Heart left ventricle (tissue), 16 donors: Measurements from ENCODE around the gene ZNF341. TPM values are rescaled to one million over a fixed set of nuclear protein-coding genes. Genes with fewer than 3 reads are reported as not detected.

Experiments used
- ATAC-seq, 4 donors: fragments of 200-7000 bp; cut with Tn5 transposase; one replicate each; pipeline ENCODE4 v1.9.1; 2020 to 2022; ENCODE audit warnings: moderate library complexity in 4 of 4, mild to moderate bottlenecking in 3 of 4, moderate number of reproducible peaks in 1 of 4
- DNase-seq, 5 donors: peaks; one replicate each; pipeline ENCODE4 v3.0.0-alpha.2; 2020
- H3K27ac ChIP-seq, 12 donors: fragments of 200-600 bp; sonication (generic) in 4 of 12; one replicate each; pipeline versions ENCODE4 v1.5.0 to v1.8.0; 2016 to 2022; ENCODE audit warnings: mild to moderate bottlenecking in 2 of 12
- H3K27me3 ChIP-seq, 9 donors: fragments of 200-600 bp; sonication (generic) in 2 of 9; one replicate each; pipeline versions ENCODE4 v1.5.1 to v1.8.0; 2016 to 2022; ENCODE audit warnings: mild to moderate bottlenecking in 3 of 9
- H3K36me3 ChIP-seq, 9 donors: fragments of 200-600 bp; sonication (generic) in 2 of 9; one replicate each; pipeline versions ENCODE4 v1.5.0 to v1.8.0; 2018 to 2022; ENCODE audit warnings: mild to moderate bottlenecking in 2 of 9
- H3K4me1 ChIP-seq, 12 donors: fragments of 200-600 bp; sonication (generic) in 4 of 12; one replicate each; pipeline versions ENCODE4 v1.5.0 to v1.8.0; 2016 to 2022; ENCODE audit warnings: mild to moderate bottlenecking in 3 of 12
- H3K4me3 ChIP-seq, 12 donors: fragments of 200-600 bp; sonication (generic) in 4 of 12; one replicate each; pipeline versions ENCODE4 v1.5.0 to v1.8.0; 2017 to 2022; ENCODE audit warnings: mild to moderate bottlenecking in 9 of 12, moderate library complexity in 4 of 12
- H3K9me3 ChIP-seq, 12 donors: fragments of 200-600 bp; sonication (generic) in 4 of 12; one replicate each; pipeline versions ENCODE4 v1.5.0 to v1.8.0; 2016 to 2022; ENCODE audit warnings: mild to moderate bottlenecking in 1 of 12
- CTCF ChIP-seq, 12 donors: fragments of 200-600 bp; sonication (generic) in 4 of 12; IDR thresholded peaks; one replicate each; pipeline versions ENCODE4 v1.5.0 to v1.8.0; 2018 to 2022; ENCODE audit warnings: antibody characterized with exemption in 12 of 12, mild to moderate bottlenecking in 5 of 12
- POLR2A ChIP-seq, 2 donors: fragments of 450-650 bp; IDR thresholded peaks; one replicate each; pipeline ENCODE4 v1.6.1; 2017; ENCODE audit warnings: antibody characterized with exemption in 2 of 2, mild to moderate bottlenecking in 2 of 2, moderate library complexity in 2 of 2
- WGBS, 4 donors: extraction: QIAGEN DNeasy Blood & Tissue Kit in 2 of 4; methylation state at CpG; one replicate each; pipeline versions ENCODE4 v1.1.5 to v1.1.7; 2013 to 2018; 5-methylcytosine and 5-hydroxymethylcytosine counted together
- intact Hi-C, 10 donors: fragments of 100-400 bp; cut with DNase I; formaldehyde crosslinking; loops; one replicate each; pipeline versions ENCODE4 v1.11.1 to v1.14.2; 2022
- polyA plus RNA-seq, 2 donors: library from polyadenylated mRNA; stranded (reverse); fragments of 200-250 nt; gene quantifications; one replicate each; pipeline ENCODE4 v1.2.3, GENCODE V29; 2013
- total RNA-seq, 9 donors: library from RNA; depleted of rRNA in 2 of 9; stranded (reverse); fragments of >200 nt in 2 of 9; fragmentation: NEBNext Ultra II Directional in 3 of 9; extraction: Animal tissue kit (Norgen Biotek cat#: 25700) in 3 of 9; gene quantifications; one replicate each; pipeline versions ENCODE4 v1.1.0 to v1.2.4, GENCODE V29; 2016 to 2023
- donor health status: ischemic (EF 13 %, LVEDD 7.1; RV severe dilation, severe dysfunction).
- donor health status: healthy with polysubstance abuse.
- donor health status: DM: no; HTN: yes; CAD: no.
- donor health status: DM: no; HTN: no; CAD: no.
- donor health status: ischemic (EF 25% LVEDD 6.9; RV normal size, moderate dysfunction).
- donor health status: ischemic (EF 25% LVEDD 5.7; RV mildly dilated, moderate dysfunction).
- donor health status: healthy.
- donor health status: DM: yes; HTN: yes; CAD: no.
- donor health status: ischemic (EF 35%, LVEDD 5.7; RV mildly dilated, moderate dysfunction).
- donor health status: nonischemic (EF 11% LVEDD 7.7; RV severe dilation, severe dysfunction).
- donor health status: DM: yes; HTN: yes; CAD: no.
- donor health status: PGD.
- donor health status: ischemic (EF 29% LVEDD 5.4; RV normal size, mild dysfunction).
- donor health status: nonischemic (EF 23%, LVEDD 6.1; RV moderate dilation, normal function).

ZNF341 gene
- total and polyA plus RNA-seq, 11 donors: 1.2 to 3.3 (median 1.7) TPM

- no peaks in the 10 kb centered on the region for H3K9me3 ChIP-seq
- ATAC-seq (no peak), DNase-seq (no peak)
- intact Hi-C loops: no loop called here
- no peak for TF ChIP-seq POLR2A (IDR thresholded peaks at IDR 0.05)
- TF ChIP-seq CTCF (IDR thresholded peaks at IDR 0.05): no peak
- H3K4me1 ChIP-seq: no peaks in the 10 kb centered on the region
- H3K27ac ChIP-seq: no peak overlapping the region
- H3K36me3 ChIP-seq: peaks cover 0 to 59% (median 29%) of the 10 kb centered on the region in 9 donors
- no peak overlapping the region for H3K4me3 ChIP-seq
- WGBS, 4 donors: 92 to 96% (median 94%) methylated on average over 5 of the region's 5 CpGs
- H3K27me3 ChIP-seq: no peaks in the 10 kb centered on the region
These were observed 33.8 kb downstream of the ZNF341 start for GRCh38 chr20:33765592-33765991.

- Histone ChIP-seq H3K27ac (no peak overlapping the region), H3K36me3 (peaks cover 0 to 54% (median 28%) of the 10 kb centered on the region in 9 donors), H3K4me3 (no peak overlapping the region), H3K9me3 (no peaks in the 10 kb centered on the region), H3K4me1 (no peaks in the 10 kb centered on the region), H3K27me3 (no peaks in the 10 kb centered on the region)
- 89 to 97% (median 97%) methylated on average over 5 to 9 of the region's 9 CpGs for WGBS, 4 donors
- no peak for TF ChIP-seq POLR2A (IDR thresholded peaks at IDR 0.05)
- TF ChIP-seq CTCF (IDR thresholded peaks at IDR 0.05): no peak
- DNase-seq (no peak), ATAC-seq (no peak)
- intact Hi-C loops: no loop called here
These were observed 34.9 kb downstream of the ZNF341 start for GRCh38 chr20:33766686-33767085.

- ATAC-seq: no peak
- H3K36me3 ChIP-seq: peaks cover 0 to 49% (median 24%) of the 10 kb centered on the region in 9 donors
These were observed 36.0 kb downstream of the ZNF341 start for GRCh38 chr20:33767777-33768138.

GRCh38 chr20:33769043-33769442 lies 37.2 kb downstream of the ZNF341 start:
- 91 to 95% (median 92%) methylated on average over 4 of the region's 4 CpGs for WGBS, 4 donors
- Histone ChIP-seq H3K27me3 (no peaks in the 10 kb centered on the region), H3K9me3 (no peaks in the 10 kb centered on the region), H3K27ac (no peak overlapping the region), H3K4me1 (no peaks in the 10 kb centered on the region), H3K36me3 (peaks cover 0 to 49% (median 21%) of the 10 kb centered on the region in 9 donors), H3K4me3 (no peak overlapping the region)
- DNase-seq (no peak), ATAC-seq (no peak)
- TF ChIP-seq CTCF (IDR thresholded peaks at IDR 0.05) (no peak), POLR2A (IDR thresholded peaks at IDR 0.05) (no peak)
- intact Hi-C loops: no loop called here

More at GRCh38 chr20:33767777-33768138, 36.0 kb downstream of the ZNF341 start:
- TF ChIP-seq POLR2A (IDR thresholded peaks at IDR 0.05): no peak
- TF ChIP-seq CTCF (IDR thresholded peaks at IDR 0.05): no peak
- H3K4me1 ChIP-seq: no peaks in the 10 kb centered on the region
- no peak for DNase-seq
- H3K27me3 ChIP-seq: no peaks in the 10 kb centered on the region
- H3K9me3 ChIP-seq: no peaks in the 10 kb centered on the region
- WGBS, 4 donors: 97 to 99% (median 98%) methylated on average over 2 of the region's 2 CpGs
- intact Hi-C loops: no loop called here
- H3K27ac ChIP-seq: no peak overlapping the region
- no peak overlapping the region for H3K4me3 ChIP-seq
